HCT116 (cell line): Measurements from ENCODE around the gene CPM. TPM values are rescaled to one million over a fixed set of nuclear protein-coding genes. Genes with fewer than 3 reads are reported as not detected.

Experiments
- ATAC-seq: fragments of 200-7000 bp; cut with Tn5 transposase; 2 replicates; pipeline ENCODE4 v1.9.1; 2020; ENCODE audit warnings: mild to moderate bottlenecking, moderate library complexity
- BruUV-seq: library from RNA; stranded (reverse); fragments of 400-500 nt; replicated peaks from 2 replicates; lab custom pipeline; 2021; lab: Mats Ljungman, UMichigan
- CTCF ChIA-PET: fragments of 300-600 bp; sonication (Branson Sonifier 250); formaldehyde crosslinking; loops from one replicate; lab custom pipeline; 2021; ENCODE audit warnings: antibody characterized with exemption; lab: Charles Lee
- POLR2A ChIA-PET: fragments of 300-600, 350-600 bp; sonication (Branson Sonifier 250); formaldehyde crosslinking; loops from one replicate; lab custom pipeline; 2021; ENCODE audit warnings: antibody characterized with exemption; lab: Charles Lee
- RAD21 ChIA-PET, 2 experiments: fragments of 300-600 bp; sonication (Branson Sonifier 250); formaldehyde crosslinking; loops; one replicate each; lab custom pipeline; 2023; ENCODE audit warnings: low total read pairs in 2 of 2; ENCODE audit not compliant: uncharacterized antibody in 2 of 2, unreplicated experiment in 2 of 2, low non-redundant PET in 1 of 2; lab: Charles Lee
- DNase-seq: peaks from one replicate; pipeline ENCODE4 v3.0.0-alpha.2; 2010; ENCODE audit warnings: low read depth, low spot score
- H2AFZ ChIP-seq: fragments of 200-600 bp; shearing (Covaris generic), sonication (generic); 2 replicates; pipeline ENCODE4 v1.6.1; 2017; ENCODE audit warnings: low read depth, mixed run types, mixed read lengths, antibody characterized with exemption, low read length; ENCODE audit not compliant: poor library complexity, severe bottlenecking
- H3K27ac ChIP-seq: 2 replicates; pipeline ENCODE4 v1.5.1; 2012; ENCODE audit warnings: low read depth, low read length
- H3K27me3 ChIP-seq: fragments of 200-600 bp; sonication (generic); 2 replicates; pipeline ENCODE4 v1.6.1; 2016; ENCODE audit warnings: mixed run types, low read length, mixed read lengths; ENCODE audit not compliant: insufficient read depth
- H3K36me3 ChIP-seq, 2 experiments: fragments of 200-500 bp in 1 of 2; fragments of 200-600 bp in 1 of 2; sonication (Bioruptor generic) in 1 of 2; sonication (generic) in 1 of 2; 2 replicates each; pipeline versions ENCODE4 v1.5.1 to v1.6.1; 2014 to 2016; ENCODE audit warnings: low read length in 2 of 2, inconsistent platforms in 1 of 2, mixed read lengths in 1 of 2, mixed run types in 1 of 2; ENCODE audit not compliant: insufficient read depth in 2 of 2, control insufficient read depth in 1 of 2
- H3K4me1 ChIP-seq, 2 experiments: fragments of 200-600 bp in 1 of 2; sonication (generic) in 1 of 2; 2 replicates each; pipeline versions ENCODE4 v1.5.1 to v1.6.1; 2012 to 2017; ENCODE audit warnings: low read length in 2 of 2, inconsistent platforms in 1 of 2, mild to moderate bottlenecking in 1 of 2, mixed read lengths in 1 of 2, mixed run types in 1 of 2, moderate library complexity in 1 of 2; ENCODE audit not compliant: insufficient read depth in 2 of 2, control insufficient read depth in 1 of 2
- H3K4me2 ChIP-seq: fragments of 200-600 bp; sonication (generic); 2 replicates; pipeline ENCODE4 v1.6.1; 2017; ENCODE audit warnings: mixed run types, low read length, mixed read lengths
- H3K4me3 ChIP-seq, 2 experiments: fragments of 200-600 bp in 1 of 2; sonication (generic) in 1 of 2; replicated peaks in 1 of 2; 2 replicates each; pipeline ENCODE4 v1.5.1; 2011 to 2016; ENCODE audit warnings: low read length in 2 of 2, control low read depth in 1 of 2, low read depth in 1 of 2, mild to moderate bottlenecking in 1 of 2, mixed read lengths in 1 of 2, mixed run types in 1 of 2
- H3K79me2 ChIP-seq: fragments of 200-600 bp; sonication (generic); 2 replicates; pipeline ENCODE4 v1.6.1; 2017; ENCODE audit warnings: mild to moderate bottlenecking, mixed run types, low read length, moderate library complexity, mixed read lengths; ENCODE audit not compliant: insufficient read depth
- H3K9ac ChIP-seq: fragments of 200-600 bp; sonication (generic); 2 replicates; pipeline ENCODE4 v1.6.1; 2016; ENCODE audit warnings: low read length, mixed read lengths
- H3K9me2 ChIP-seq: fragments of 200-600 bp; sonication (generic), shearing (Covaris generic); 2 replicates; pipeline ENCODE4 v1.6.1; 2017; ENCODE audit warnings: mixed run types, mild to moderate bottlenecking, moderate library complexity; ENCODE audit not compliant: insufficient read depth
- H3K9me3 ChIP-seq, 2 experiments: fragments of 200-500 bp in 1 of 2; fragments of 200-600 bp in 1 of 2; sonication (Bioruptor generic) in 1 of 2; sonication (generic) in 1 of 2; 2 replicates each; pipeline ENCODE4 v1.6.1; 2014 to 2017; ENCODE audit warnings: low read length in 2 of 2, mixed read lengths in 2 of 2, inconsistent platforms in 1 of 2, low read depth in 1 of 2, mild to moderate bottlenecking in 1 of 2, mixed run types in 1 of 2, moderate library complexity in 1 of 2; ENCODE audit not compliant: control insufficient read depth in 1 of 2, insufficient read depth in 1 of 2
- H4K20me1 ChIP-seq: fragments of 200-600 bp; sonication (generic), shearing (Covaris generic); 2 replicates; pipeline ENCODE4 v1.6.1; 2017; ENCODE audit warnings: mixed run types, mild to moderate bottlenecking, moderate library complexity; ENCODE audit not compliant: insufficient read depth
- ATF3 ChIP-seq: IDR thresholded peaks from 2 replicates; pipeline ENCODE4 v1.6.1; 2012
- CBX3 ChIP-seq: IDR thresholded peaks from 2 replicates; pipeline ENCODE4 v1.6.1; 2012; ENCODE audit warnings: low read depth
- EZH2phosphoT487 ChIP-seq: fragments of 200-600 bp; IDR thresholded peaks from 2 replicates; pipeline ENCODE4 v1.6.1; 2018; ENCODE audit warnings: antibody characterized with exemption, borderline replicate concordance
- JUND ChIP-seq: IDR thresholded peaks from 2 replicates; pipeline ENCODE4 v1.6.1; 2012
- POLR2A ChIP-seq: IDR thresholded peaks from 2 replicates; pipeline ENCODE4 v1.7.0; 2011; ENCODE audit warnings: borderline replicate concordance; ENCODE audit not compliant: insufficient read depth, insufficient read length; ENCODE audit errors: extremely low read depth
- SIN3A ChIP-seq: IDR thresholded peaks from 2 replicates; pipeline ENCODE4 v1.6.1; 2012; ENCODE audit warnings: low read depth
- SP1 ChIP-seq: IDR thresholded peaks from 2 replicates; pipeline ENCODE4 v1.6.1; 2012; ENCODE audit warnings: low read depth
- TCF7L2 ChIP-seq: IDR thresholded peaks from 2 replicates; pipeline ENCODE4 v1.7.0; 2011; ENCODE audit warnings: borderline replicate concordance, inconsistent platforms; ENCODE audit not compliant: insufficient read depth, insufficient read length; ENCODE audit errors: extremely low read depth
- ZBTB33 ChIP-seq: IDR thresholded peaks from 2 replicates; pipeline ENCODE4 v1.6.1; 2011; ENCODE audit warnings: mild to moderate bottlenecking, low read length, moderate library complexity; ENCODE audit not compliant: insufficient replicate concordance; ENCODE audit errors: extremely low read depth
- ZFX ChIP-seq: fragments of 450-650 bp; IDR thresholded peaks from 2 replicates; pipeline ENCODE4 v1.6.1; 2017
- intact Hi-C: fragments of 100-400 bp; cut with micrococcal nuclease; formaldehyde crosslinking; loops from 2 replicates; pipeline ENCODE4 v1.10.0; 2022
- total RNA-seq: library from RNA; stranded (reverse); gene quantifications from one replicate; pipeline ENCODE4 v1.2.1, GENCODE V29; 2021; ENCODE audit not compliant: unreplicated experiment

Gene CPM
- total RNA-seq, 1 experiment from 2014 or later, result 5.3 TPM

- no peak for TF ChIP-seq POLR2A
Observed at GRCh38 chr12:68884251-68884650, 48.7 kb downstream of the CPM start (continued).

GRCh38 chr12:68883151-68883550, 49.8 kb downstream of the CPM start:
- intact Hi-C loops, result no loop called here
- no peaks in the 10 kb centered on the region for H3K36me3 ChIP-seq
- no peaks in the 10 kb centered on the region for H3K4me1 ChIP-seq
- TF ChIP-seq TCF7L2 (no peak), ZFX (no peak), ZBTB33 (no peak), CBX3 (no peak), EZH2phosphoT487 (no peak), SIN3A (no peak), SP1 (no peak), JUND (no peak), ATF3 (no peak)
- no peak overlapping the region for H3K27ac ChIP-seq
- no peak overlapping the region for H3K4me3 ChIP-seq
- ChIA-PET POLR2A (no interaction called here), RAD21 (no interaction called here), CTCF (no interaction called here)
- no peaks in the 10 kb centered on the region for H3K9me2 ChIP-seq
- no peaks in the 10 kb centered on the region for H3K79me2 ChIP-seq
- no peak overlapping the region for H3K4me2 ChIP-seq
- H3K27me3 ChIP-seq, result no peaks in the 10 kb centered on the region
- DNase-seq (no peak), ATAC-seq (no peak)
- no peaks in the 10 kb centered on the region for H4K20me1 ChIP-seq
- H2AFZ ChIP-seq, result no peak overlapping the region
- no peak overlapping the region for H3K9ac ChIP-seq
- peaks cover 0 to 7% of the 10 kb centered on the region in 2 experiments; a peak in 1 of 4 replicates for H3K9me3 ChIP-seq
- no TSS peak for BruUV-seq
